HepG2 (cell line): Measurements from ENCODE around the gene DENND5B. TPM values are rescaled to one million over a fixed set of nuclear protein-coding genes. Genes with fewer than 3 reads are reported as not detected.

ENCODE experiments used
- CEBPG ChIP-seq: IDR thresholded peaks from 2 replicates; pipeline ENCODE4 v1.6.1; 2016
- EP300 ChIP-seq, 3 experiments: sonication (generic) in 1 of 3; formaldehyde crosslinking in 1 of 3; IDR thresholded peaks; 2 replicates each; pipeline versions ENCODE4 v1.5.1 to v1.6.1; 2011 to 2020; ENCODE audit warnings: low read depth in 2 of 3, low read length in 2 of 3, borderline replicate concordance in 1 of 3, improper control_type of control experiment in 1 of 3, mild to moderate bottlenecking in 1 of 3, missing genetic modification reagents in 1 of 3, moderate library complexity in 1 of 3
- HNF1B ChIP-seq: sonication (generic); formaldehyde crosslinking; IDR thresholded peaks from 2 replicates; pipeline ENCODE4 v1.5.1; 2020; ENCODE audit warnings: mild to moderate bottlenecking, moderate library complexity, missing genetic modification reagents
- HOMEZ ChIP-seq: IDR thresholded peaks from 2 replicates; pipeline ENCODE4 v1.6.1; 2016; ENCODE audit warnings: low read depth
- LBX2 ChIP-seq: sonication (generic); formaldehyde crosslinking; IDR thresholded peaks from 2 replicates; pipeline ENCODE4 v1.5.0; 2020; ENCODE audit warnings: missing genetic modification reagents, mild to moderate bottlenecking, borderline replicate concordance
- POGZ ChIP-seq: sonication (generic); formaldehyde crosslinking; IDR thresholded peaks from 2 replicates; pipeline ENCODE4 v1.4.0; 2020; ENCODE audit warnings: mild to moderate bottlenecking, missing genetic modification reagents
- SAP130 ChIP-seq: IDR thresholded peaks from 2 replicates; pipeline ENCODE4 v1.6.1; 2016; ENCODE audit warnings: low read depth
- SMARCC2 ChIP-seq: fragments of 450-650 bp; IDR thresholded peaks from 2 replicates; pipeline ENCODE4 v1.6.1; 2017; ENCODE audit warnings: antibody characterized with exemption, mild to moderate bottlenecking
- ZBTB34 ChIP-seq: sonication (generic); formaldehyde crosslinking; IDR thresholded peaks from 2 replicates; pipeline ENCODE4 v1.8.0; 2022; ENCODE audit warnings: mild to moderate bottlenecking, missing genetic modification reagents
- ZMYM3 ChIP-seq: sonication (generic); formaldehyde crosslinking; IDR thresholded peaks from 2 replicates; pipeline ENCODE4 v1.5.1; 2020; ENCODE audit warnings: mild to moderate bottlenecking, missing genetic modification reagents
- ZNF180 ChIP-seq: sonication (generic); formaldehyde crosslinking; IDR thresholded peaks from 2 replicates; pipeline ENCODE4 v1.4.0; 2020; ENCODE audit warnings: low read depth, missing genetic modification reagents, borderline replicate concordance
- ZNF564 ChIP-seq: sonication (generic); formaldehyde crosslinking; IDR thresholded peaks from 2 replicates; pipeline ENCODE4 v1.8.1; 2023; ENCODE audit warnings: mild to moderate bottlenecking, missing genetic modification reagents
- ZNF615 ChIP-seq: sonication (generic); formaldehyde crosslinking; IDR thresholded peaks from 2 replicates; pipeline ENCODE4 v1.5.0; 2020; ENCODE audit warnings: mild to moderate bottlenecking, missing genetic modification reagents, borderline replicate concordance
- polyA plus RNA-seq, 8 experiments: library from polyadenylated mRNA; depleted of rRNA in 3 of 8; stranded (reverse) in 7 of 8; unstranded in 1 of 8; fragments of >200 nt; fragmentation: Illumina TruSeq in 4 of 8; extraction: Trizol in 4 of 8; gene quantifications; 2 replicates each; pipeline versions ENCODE4 v1.2.1 to v1.2.3, GENCODE V29; 2011 to 2016; ENCODE audit warnings: low read depth in 4 of 8, missing spikeins in 1 of 8, mixed read lengths in 1 of 8; ENCODE audit not compliant: insufficient read depth in 1 of 8
- total RNA-seq, 5 experiments: library from RNA; depleted of rRNA; stranded (reverse); fragments of >200 nt; fragmentation: Illumina TruSeq; extraction: Trizol; gene quantifications; 2 replicates each; pipeline ENCODE4 v1.2.3, GENCODE V29; 2016; ENCODE audit warnings: low read depth in 1 of 5
- TF ChIP-seq, protein P1 (sequence below): sonication (generic); formaldehyde crosslinking; IDR thresholded peaks from 2 replicates; pipeline ENCODE4 v1.8.0; 2022; ENCODE audit warnings: missing genetic modification reagents, mild to moderate bottlenecking, inconsistent platforms, borderline replicate concordance
- TF ChIP-seq, protein P2 (sequence below): IDR thresholded peaks from 2 replicates; pipeline ENCODE4 v1.4.0; 2020; ENCODE audit warnings: mild to moderate bottlenecking, missing genetic modification reagents

Gene DENND5B
- total and polyA plus RNA-seq, 2 of the 13 experiments (the other 11 are each of a cell fraction or from before 2014, with no cell fraction given), result 14.7 to 18.7 TPM

- TF ChIP-seq EP300 (IDR thresholded peaks at IDR 0.05; ENCODE audit: low read depth in 2 of 2, low read length in 2 of 2) (peak in 1 of 2 experiments; percentile 41; a peak in 1 of 4 replicates), EP300 (CRISPR knock-in tag; IDR thresholded peaks at IDR 0.05; ENCODE audit: borderline replicate concordance) (no peak), ZNF180 (no peak), HOMEZ (CRISPR knock-in tag) (peak; percentile 76; the same call in 1 of the 2 replicates), HNF1B (peak; percentile 97), ZBTB34 (CRISPR knock-in tag) (peak; percentile 48; the same call in 1 of the 2 replicates), ZNF615 (no peak), SMARCC2 (no peak), SAP130 (peak; percentile 59), ZNF564 (no peak), ZMYM3 (peak; percentile 68), CEBPG (CRISPR knock-in tag) (peak; percentile 89), POGZ (CRISPR knock-in tag) (peak; percentile 86), LBX2 (CRISPR knock-in tag) (no peak)
- TF ChIP-seq, protein P1, sequence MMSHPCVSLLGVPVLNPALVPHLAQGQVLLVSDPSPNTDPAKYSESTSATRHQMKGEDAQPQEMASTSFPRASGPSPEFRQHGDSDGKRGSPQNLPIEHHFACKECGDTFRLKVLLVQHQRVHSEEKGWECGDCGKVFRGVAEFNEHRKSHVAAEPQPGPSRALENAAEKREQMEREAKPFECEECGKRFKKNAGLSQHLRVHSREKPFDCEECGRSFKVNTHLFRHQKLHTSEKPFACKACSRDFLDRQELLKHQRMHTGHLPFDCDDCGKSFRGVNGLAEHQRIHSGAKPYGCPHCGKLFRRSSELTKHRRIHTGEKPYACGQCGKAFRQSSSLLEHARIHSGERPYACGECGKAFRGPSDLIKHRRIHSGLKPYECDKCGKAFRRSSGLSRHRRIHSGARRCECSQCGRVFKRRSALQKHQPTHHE (CRISPR knock-in tag), result no peak
- TF ChIP-seq, protein P2, sequence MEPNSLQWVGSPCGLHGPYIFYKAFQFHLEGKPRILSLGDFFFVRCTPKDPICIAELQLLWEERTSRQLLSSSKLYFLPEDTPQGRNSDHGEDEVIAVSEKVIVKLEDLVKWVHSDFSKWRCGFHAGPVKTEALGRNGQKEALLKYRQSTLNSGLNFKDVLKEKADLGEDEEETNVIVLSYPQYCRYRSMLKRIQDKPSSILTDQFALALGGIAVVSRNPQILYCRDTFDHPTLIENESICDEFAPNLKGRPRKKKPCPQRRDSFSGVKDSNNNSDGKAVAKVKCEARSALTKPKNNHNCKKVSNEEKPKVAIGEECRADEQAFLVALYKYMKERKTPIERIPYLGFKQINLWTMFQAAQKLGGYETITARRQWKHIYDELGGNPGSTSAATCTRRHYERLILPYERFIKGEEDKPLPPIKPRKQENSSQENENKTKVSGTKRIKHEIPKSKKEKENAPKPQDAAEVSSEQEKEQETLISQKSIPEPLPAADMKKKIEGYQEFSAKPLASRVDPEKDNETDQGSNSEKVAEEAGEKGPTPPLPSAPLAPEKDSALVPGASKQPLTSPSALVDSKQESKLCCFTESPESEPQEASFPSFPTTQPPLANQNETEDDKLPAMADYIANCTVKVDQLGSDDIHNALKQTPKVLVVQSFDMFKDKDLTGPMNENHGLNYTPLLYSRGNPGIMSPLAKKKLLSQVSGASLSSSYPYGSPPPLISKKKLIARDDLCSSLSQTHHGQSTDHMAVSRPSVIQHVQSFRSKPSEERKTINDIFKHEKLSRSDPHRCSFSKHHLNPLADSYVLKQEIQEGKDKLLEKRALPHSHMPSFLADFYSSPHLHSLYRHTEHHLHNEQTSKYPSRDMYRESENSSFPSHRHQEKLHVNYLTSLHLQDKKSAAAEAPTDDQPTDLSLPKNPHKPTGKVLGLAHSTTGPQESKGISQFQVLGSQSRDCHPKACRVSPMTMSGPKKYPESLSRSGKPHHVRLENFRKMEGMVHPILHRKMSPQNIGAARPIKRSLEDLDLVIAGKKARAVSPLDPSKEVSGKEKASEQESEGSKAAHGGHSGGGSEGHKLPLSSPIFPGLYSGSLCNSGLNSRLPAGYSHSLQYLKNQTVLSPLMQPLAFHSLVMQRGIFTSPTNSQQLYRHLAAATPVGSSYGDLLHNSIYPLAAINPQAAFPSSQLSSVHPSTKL (CRISPR knock-in tag), result peak; percentile 64; the same call in 1 of the 2 replicates
Measured at GRCh38 chr12:31476437-31476836, 114.5 kb downstream of the DENND5B start (continued).
